Prostate gland (tissue), 2 donors: Measurements from ENCODE around the gene CYP1A2.

Source experiments
- POLR2A ChIP-seq: fragments of 450-650 bp; IDR thresholded peaks from one replicate; pipeline ENCODE4 v1.6.1; 2016; ENCODE audit warnings: antibody characterized with exemption, mild to moderate bottlenecking
- TF ChIP-seq, protein P1 (sequence below), 4 experiments: fragments of 200-600 bp in 2 of 4; fragments of 450-650 bp in 2 of 4; sonication (generic) in 2 of 4; IDR thresholded peaks; 1 replicate in 3 of 4; 2 replicates in 1 of 4; pipeline ENCODE4 v1.5.1; 2016 to 2019; ENCODE audit warnings: antibody characterized with exemption in 4 of 4, mild to moderate bottlenecking in 2 of 4, moderate library complexity in 2 of 4

DNA sequence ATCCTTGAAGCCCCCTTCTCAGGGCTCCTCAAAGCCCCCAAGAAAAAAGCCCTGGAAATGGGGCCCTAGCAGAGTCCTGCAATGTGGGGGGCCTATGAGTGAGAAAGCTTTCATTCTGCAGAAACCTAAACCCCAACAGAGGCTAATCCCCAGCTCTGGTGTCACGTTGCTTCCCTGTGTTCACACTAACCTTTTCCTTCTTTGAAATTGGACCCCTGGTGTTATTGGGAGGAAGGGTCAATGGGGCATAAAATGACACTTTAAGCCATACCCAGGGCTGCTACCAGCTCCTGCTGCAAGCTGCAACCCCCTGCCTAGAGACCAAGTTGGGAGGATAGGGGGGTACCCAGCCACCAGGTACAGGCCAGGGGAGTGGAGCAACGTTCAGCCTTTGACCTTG, 2.1 kb downstream of the CYP1A2 start:
- TF ChIP-seq, protein P1, sequence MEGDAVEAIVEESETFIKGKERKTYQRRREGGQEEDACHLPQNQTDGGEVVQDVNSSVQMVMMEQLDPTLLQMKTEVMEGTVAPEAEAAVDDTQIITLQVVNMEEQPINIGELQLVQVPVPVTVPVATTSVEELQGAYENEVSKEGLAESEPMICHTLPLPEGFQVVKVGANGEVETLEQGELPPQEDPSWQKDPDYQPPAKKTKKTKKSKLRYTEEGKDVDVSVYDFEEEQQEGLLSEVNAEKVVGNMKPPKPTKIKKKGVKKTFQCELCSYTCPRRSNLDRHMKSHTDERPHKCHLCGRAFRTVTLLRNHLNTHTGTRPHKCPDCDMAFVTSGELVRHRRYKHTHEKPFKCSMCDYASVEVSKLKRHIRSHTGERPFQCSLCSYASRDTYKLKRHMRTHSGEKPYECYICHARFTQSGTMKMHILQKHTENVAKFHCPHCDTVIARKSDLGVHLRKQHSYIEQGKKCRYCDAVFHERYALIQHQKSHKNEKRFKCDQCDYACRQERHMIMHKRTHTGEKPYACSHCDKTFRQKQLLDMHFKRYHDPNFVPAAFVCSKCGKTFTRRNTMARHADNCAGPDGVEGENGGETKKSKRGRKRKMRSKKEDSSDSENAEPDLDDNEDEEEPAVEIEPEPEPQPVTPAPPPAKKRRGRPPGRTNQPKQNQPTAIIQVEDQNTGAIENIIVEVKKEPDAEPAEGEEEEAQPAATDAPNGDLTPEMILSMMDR (IDR thresholded peaks at IDR 0.05), result no peak
- no peak for TF ChIP-seq POLR2A
